Activated naive CD8-positive, alpha-beta T cell treated with anti-CD3 and anti-CD28 coated beads, Interleukin-2, amount 50 U/mL, for 24 hours (primary cell): Measurements from ENCODE around the gene TPCN1.

Experiments used
- ATAC-seq: fragments of 150-1000 bp; cut with Tn5 transposase; one replicate; pipeline ENCODE4 v1.10.0; 2021
- DNase-seq: peaks from one replicate; pipeline ENCODE4 v3.0.0; 2021
- H3K27ac Mint-ChIP-seq: one replicate; pipeline ENCODE4 v1.8.0; 2021; ENCODE audit warnings: mild to moderate bottlenecking, mixed read lengths
- H3K27me3 Mint-ChIP-seq: one replicate; pipeline ENCODE4 v1.8.0; 2021; ENCODE audit warnings: mixed read lengths
- H3K36me3 Mint-ChIP-seq: one replicate; pipeline ENCODE4 v1.8.0; 2021; ENCODE audit warnings: low read depth, mixed read lengths
- H3K4me1 Mint-ChIP-seq: one replicate; pipeline ENCODE4 v1.8.0; 2021; ENCODE audit warnings: mixed read lengths
- H3K4me3 Mint-ChIP-seq: one replicate; pipeline ENCODE4 v1.8.0; 2021; ENCODE audit warnings: mild to moderate bottlenecking, moderate library complexity, mixed read lengths
- H3K9me3 Mint-ChIP-seq: one replicate; pipeline ENCODE4 v1.8.0; 2021; ENCODE audit warnings: mixed read lengths

TPCN1 gene

DNA sequence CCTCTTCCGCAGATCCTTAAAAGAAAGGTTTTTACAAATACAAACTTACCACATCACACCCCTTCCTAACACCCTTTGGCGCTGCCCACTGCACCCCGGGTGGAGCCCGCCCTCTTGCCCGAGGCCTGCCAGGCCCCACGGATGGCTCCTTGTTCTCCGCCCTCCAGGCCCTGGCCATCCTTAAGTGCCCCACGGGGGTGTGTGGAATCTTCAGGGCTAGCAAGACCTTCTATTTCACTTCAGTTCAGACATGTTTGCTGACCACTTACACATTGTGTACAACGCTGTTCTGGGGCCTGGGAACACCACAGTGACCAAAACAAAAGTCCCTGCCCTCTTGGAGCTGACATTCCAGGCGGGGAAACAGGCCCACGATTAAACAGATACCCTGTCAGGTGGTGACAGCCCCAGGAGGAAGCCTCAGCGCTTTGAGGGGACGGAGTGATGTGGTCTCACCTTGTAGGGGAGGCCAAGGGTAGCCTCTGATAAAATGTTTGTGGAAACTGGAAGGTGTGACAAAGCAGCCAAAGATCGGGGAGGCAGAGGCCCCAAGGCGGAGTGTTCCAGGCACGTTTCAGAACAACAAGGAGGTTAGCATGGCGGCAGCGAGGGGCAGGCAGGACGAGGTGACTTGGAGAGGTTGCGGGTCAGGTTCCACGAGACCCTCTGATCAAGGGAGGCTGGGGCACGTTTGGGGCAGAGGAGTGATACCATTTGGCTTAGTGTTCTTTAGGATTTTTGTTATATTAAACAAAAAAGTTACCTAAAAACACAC, 27.0 kb downstream of the TPCN1 start:
- Mint-ChIP-seq H3K4me1 (peaks cover 1% of the 10 kb centered on the region), H3K27ac (no peak overlapping the region), H3K27me3 (no peaks in the 10 kb centered on the region), H3K4me3 (no peak overlapping the region), H3K36me3 (peaks cover 34% of the 10 kb centered on the region), H3K9me3 (no peaks in the 10 kb centered on the region)
- no peak for DNase-seq
- no peak for ATAC-seq

DNA sequence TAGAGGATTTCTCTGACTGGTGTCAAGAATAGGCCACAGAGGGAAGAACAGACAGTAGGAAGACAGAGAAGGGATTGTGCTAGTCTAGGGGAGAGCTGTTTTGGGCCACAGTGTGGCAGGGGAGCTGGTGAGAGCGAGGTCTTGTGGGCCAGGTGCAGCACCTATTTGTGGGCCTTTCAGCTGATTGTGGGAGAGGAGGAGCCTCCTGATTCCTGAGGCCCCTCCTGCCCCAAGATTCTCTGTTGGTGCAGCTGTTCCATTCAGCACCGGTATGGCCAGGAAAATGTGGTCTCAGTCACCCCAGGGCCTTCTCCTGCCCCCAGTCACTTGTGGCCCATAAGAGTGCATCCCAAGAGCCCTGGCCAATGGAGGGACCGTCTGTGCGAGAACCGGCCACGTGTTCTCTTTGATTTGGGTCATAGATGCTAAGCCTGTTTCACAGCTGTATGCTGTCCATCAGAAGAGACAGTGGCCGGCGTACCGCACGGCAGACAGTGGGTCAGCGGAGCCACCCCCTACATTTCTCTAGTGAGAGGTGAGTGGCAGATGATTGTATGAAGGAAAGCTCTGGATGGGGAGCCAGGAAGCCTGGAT, 27.7 kb downstream of the TPCN1 start:
- no peak for ATAC-seq
- H3K36me3 Mint-ChIP-seq: peaks cover 41% of the 10 kb centered on the region

GRCh38 chr12:113249546-113249945, 28.3 kb downstream of the TPCN1 start:
- Mint-ChIP-seq H3K9me3 (peaks cover 7% of the 10 kb centered on the region), H3K4me1 (peaks cover 1% of the 10 kb centered on the region), H3K27ac (no peak overlapping the region), H3K4me3 (no peak overlapping the region), H3K36me3 (peaks cover 43% of the 10 kb centered on the region), H3K27me3 (no peaks in the 10 kb centered on the region)
- no peak for DNase-seq
- no peak for ATAC-seq

More for the DNA sequence above, 27.7 kb downstream of the TPCN1 start:
- Mint-ChIP-seq H3K9me3 (peaks cover 7% of the 10 kb centered on the region), H3K27ac (no peak overlapping the region), H3K4me3 (no peak overlapping the region), H3K27me3 (no peaks in the 10 kb centered on the region), H3K4me1 (peaks cover 1% of the 10 kb centered on the region)
- no peak for DNase-seq

GRCh38 chr12:113250045-113250444, 28.8 kb downstream of the TPCN1 start:
- H3K36me3 Mint-ChIP-seq: peaks cover 43% of the 10 kb centered on the region
- DNase-seq: no peak
- no peak overlapping the region for H3K4me3 Mint-ChIP-seq
- peaks cover 1% of the 10 kb centered on the region for H3K4me1 Mint-ChIP-seq
- no peak overlapping the region for H3K27ac Mint-ChIP-seq
- ATAC-seq: no peak
- no peaks in the 10 kb centered on the region for H3K27me3 Mint-ChIP-seq
- H3K9me3 Mint-ChIP-seq: peaks cover 7% of the 10 kb centered on the region

GRCh38 chr12:113251404-113252070, 30.3 kb downstream of the TPCN1 start:
- Mint-ChIP-seq H3K4me3 (no peak overlapping the region), H3K36me3 (peaks cover 44% of the 10 kb centered on the region), H3K27me3 (no peaks in the 10 kb centered on the region), H3K27ac (no peak overlapping the region), H3K4me1 (peaks cover 3% of the 10 kb centered on the region), H3K9me3 (peaks cover 7% of the 10 kb centered on the region)
- DNase-seq (no peak), ATAC-seq (no peak)

DNA sequence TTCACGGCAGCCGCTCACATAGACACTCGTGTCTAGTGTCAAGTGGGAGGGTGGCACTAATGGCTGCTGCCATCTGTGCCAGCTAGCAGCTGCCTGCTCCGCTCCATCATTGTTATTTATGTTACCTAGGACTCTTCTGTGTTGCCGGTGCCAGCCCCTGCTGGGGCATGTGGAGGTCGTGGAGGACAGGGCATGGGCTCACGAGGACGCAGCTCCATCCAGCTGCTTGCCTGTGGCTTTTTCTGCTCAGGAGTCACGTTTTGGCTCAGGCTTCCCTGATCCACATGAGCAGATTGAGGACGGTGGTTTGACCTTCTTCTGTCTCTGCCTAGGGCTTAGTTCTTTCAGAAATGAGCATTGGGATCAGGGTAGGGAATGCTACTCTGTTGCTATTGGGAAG, 31.2 kb downstream of the TPCN1 start:
- no peak overlapping the region for H3K27ac Mint-ChIP-seq
- H3K27me3 Mint-ChIP-seq: no peaks in the 10 kb centered on the region

DNA sequence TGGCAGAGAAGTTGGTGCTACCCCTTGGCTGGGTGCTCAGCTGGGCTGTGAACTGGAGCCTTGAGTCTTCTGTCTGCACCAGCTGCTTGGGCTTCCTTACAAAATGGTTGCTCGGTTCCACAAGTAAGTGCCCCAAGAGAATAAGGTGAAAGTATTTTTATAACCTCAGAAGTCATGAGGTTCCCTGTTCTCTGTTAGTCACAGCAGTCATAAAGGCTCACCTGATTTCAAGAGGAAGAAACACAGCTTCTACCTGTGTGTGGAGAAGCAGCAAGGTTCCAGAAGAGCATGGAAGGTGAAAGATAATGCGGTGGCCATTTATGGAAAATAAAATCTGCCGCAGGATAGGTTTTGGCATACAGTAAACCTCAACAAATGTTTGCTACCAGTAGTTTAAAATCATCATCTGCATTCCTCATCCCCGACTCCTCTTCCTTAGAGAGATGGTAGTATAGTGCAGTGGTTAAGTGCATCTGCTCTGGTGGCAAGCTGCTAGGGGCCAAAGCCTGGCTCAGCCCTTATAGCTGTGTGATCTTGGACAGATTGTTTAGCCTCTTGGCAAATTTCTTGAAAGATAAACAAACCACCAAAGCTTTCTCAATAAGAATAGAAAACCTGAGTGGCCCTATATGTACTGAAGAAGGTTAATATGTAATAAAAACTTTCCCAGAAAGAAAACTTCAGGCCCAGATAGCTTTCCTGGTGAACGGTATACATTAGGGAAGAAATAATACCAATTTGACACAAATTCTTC, 32.4 kb downstream of the TPCN1 start:
- H3K27ac Mint-ChIP-seq: no peak overlapping the region
- H3K36me3 Mint-ChIP-seq: peaks cover 43% of the 10 kb centered on the region
- no peak for DNase-seq
- H3K27me3 Mint-ChIP-seq: no peaks in the 10 kb centered on the region
- H3K4me1 Mint-ChIP-seq: peaks cover 8% of the 10 kb centered on the region
- no peak overlapping the region for H3K4me3 Mint-ChIP-seq
- peaks cover 7% of the 10 kb centered on the region for H3K9me3 Mint-ChIP-seq
- ATAC-seq: no peak

More for the DNA sequence above, 31.2 kb downstream of the TPCN1 start:
- no peak for DNase-seq
- Mint-ChIP-seq H3K4me1 (peaks cover 8% of the 10 kb centered on the region), H3K9me3 (peaks cover 7% of the 10 kb centered on the region), H3K4me3 (no peak overlapping the region), H3K36me3 (peaks cover 47% of the 10 kb centered on the region)
- no peak for ATAC-seq

GRCh38 chr12:113254298-113254697, 33.0 kb downstream of the TPCN1 start:
- Mint-ChIP-seq H3K9me3 (peaks cover 7% of the 10 kb centered on the region), H3K36me3 (peaks cover 43% of the 10 kb centered on the region), H3K4me3 (no peak overlapping the region), H3K27me3 (no peaks in the 10 kb centered on the region), H3K4me1 (peaks cover 11% of the 10 kb centered on the region), H3K27ac (no peak overlapping the region)
- DNase-seq: no peak
- ATAC-seq: no peak

DNA sequence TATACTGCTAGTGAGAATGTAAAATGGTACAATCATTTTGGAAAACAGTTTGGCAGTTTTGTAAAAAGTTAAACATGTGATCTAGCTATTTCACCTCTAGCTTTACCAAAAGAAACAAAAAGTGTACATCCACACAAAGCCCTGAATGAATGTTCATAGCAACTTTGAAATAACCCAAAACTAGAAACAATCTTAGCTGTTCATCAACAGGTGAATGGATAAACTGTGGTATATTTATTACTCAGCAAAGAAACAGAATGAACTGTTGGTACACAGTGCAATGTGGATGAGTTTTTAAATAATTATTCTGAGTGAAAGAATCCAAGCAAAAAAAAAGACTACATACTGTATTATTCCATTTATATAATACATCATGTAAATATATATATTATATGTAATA, 36.3 kb downstream of the TPCN1 start:
- Mint-ChIP-seq H3K27me3 (no peaks in the 10 kb centered on the region), H3K36me3 (peaks cover 33% of the 10 kb centered on the region), H3K9me3 (peaks cover 7% of the 10 kb centered on the region), H3K4me3 (no peak overlapping the region), H3K27ac (no peak overlapping the region), H3K4me1 (peaks cover 38% of the 10 kb centered on the region)
- DNase-seq: no peak
- ATAC-seq: no peak

- Mint-ChIP-seq H3K4me3 (no peak overlapping the region), H3K27ac (no peak overlapping the region), H3K4me1 (peaks cover 53% of the 10 kb centered on the region), H3K36me3 (peaks cover 27% of the 10 kb centered on the region), H3K9me3 (no peaks in the 10 kb centered on the region), H3K27me3 (no peaks in the 10 kb centered on the region)
- ATAC-seq (no peak), DNase-seq (no peak)
Observed at GRCh38 chr12:113260127-113260526, 38.9 kb downstream of the TPCN1 start.

DNA sequence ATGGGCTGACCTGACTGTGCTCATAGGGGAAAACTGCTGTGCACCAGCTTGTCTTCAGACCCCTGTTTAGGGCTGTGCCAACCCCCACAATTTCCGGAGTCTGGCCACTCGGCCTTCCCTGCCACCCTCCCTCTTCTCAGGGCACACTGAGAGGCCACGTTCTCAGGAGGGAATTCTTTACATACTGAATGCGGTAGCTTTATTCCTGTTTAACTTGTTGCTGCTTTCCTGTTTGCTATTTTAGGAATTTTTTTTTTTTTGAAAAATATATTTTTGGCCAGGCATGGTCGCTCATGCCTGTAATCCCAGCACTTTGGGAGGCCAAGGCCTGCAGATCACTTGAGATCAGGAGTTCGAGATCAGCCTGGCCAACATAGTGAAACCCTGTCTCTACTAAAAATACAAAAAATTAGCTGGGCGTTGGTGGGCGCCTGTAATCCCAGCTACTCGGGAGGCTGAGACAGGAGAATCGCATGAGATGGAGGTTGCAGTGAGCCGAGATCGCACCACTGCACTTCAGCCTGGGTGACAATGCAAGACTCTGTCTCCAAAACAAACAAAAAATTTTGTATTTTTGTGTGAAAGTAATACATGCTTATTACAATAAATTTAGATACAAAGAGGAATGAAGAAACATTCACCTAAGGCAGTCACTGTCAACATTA, 39.5 kb downstream of the TPCN1 start:
- Mint-ChIP-seq H3K36me3 (peaks cover 29% of the 10 kb centered on the region), H3K9me3 (no peaks in the 10 kb centered on the region), H3K4me3 (no peak overlapping the region), H3K4me1 (peaks cover 53% of the 10 kb centered on the region), H3K27me3 (no peaks in the 10 kb centered on the region), H3K27ac (peak overlapping the region; percentile 60)
- no peak for DNase-seq
- ATAC-seq: no peak

DNA sequence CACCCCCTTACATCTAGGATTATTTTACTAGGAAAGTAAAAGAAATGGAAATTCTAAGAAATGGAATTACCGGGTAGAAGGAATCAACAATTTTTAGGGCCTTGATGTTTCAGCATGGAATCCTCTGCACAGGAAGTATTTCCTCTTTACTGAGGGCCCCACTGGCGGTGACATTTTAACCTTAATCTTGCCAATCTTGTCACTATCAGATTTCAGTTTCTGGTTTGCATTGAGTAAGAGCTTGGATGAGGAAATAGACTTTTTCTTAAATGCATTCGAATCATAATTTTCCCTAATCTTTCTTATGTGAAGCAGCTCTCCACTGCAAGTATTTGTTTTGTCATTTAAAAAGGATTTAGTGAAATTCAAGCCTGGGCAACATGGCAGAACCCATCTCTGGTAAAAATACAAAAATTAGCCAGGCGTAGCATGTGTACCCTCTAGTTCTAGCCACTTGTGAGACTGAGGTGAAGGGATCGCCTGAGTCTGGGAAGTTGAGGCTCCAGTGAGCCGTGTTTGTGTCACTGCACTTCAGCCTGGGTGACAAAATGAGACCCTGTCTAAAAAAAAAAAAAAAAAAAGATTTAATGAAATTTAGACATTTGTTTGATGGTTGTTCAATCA, 40.7 kb downstream of the TPCN1 start:
- Mint-ChIP-seq H3K9me3 (no peaks in the 10 kb centered on the region), H3K27me3 (no peaks in the 10 kb centered on the region), H3K27ac (peak overlapping the region; percentile 72), H3K36me3 (peaks cover 31% of the 10 kb centered on the region), H3K4me1 (peaks cover 45% of the 10 kb centered on the region), H3K4me3 (peak overlapping the region; percentile 47)
- ATAC-seq (peak; percentile 84), DNase-seq (peak; percentile 30)

DNA sequence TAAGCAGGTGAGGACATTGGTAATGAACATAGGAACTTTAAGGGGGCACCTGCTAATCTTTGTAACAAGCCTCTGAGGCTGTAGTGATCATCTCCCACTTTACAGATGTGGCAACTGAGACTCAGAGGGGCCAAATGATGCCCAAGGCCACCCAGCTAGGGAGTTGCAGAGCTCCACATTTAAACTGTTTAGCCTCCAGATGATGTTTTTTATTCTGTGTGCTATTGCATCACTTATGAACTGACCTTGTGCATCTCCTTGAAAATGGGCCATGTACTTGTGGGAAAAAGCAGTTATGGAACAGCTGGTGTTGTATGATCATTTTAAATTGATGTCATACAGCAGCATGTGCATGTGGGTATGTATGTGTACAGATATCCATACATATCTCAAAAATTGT, 41.4 kb downstream of the TPCN1 start:
- H3K27ac Mint-ChIP-seq: no peak overlapping the region
- H3K4me3 Mint-ChIP-seq: no peak overlapping the region
- DNase-seq: no peak
- H3K9me3 Mint-ChIP-seq: no peaks in the 10 kb centered on the region
- peaks cover 36% of the 10 kb centered on the region for H3K36me3 Mint-ChIP-seq
- no peak for ATAC-seq
- H3K27me3 Mint-ChIP-seq: no peaks in the 10 kb centered on the region
- H3K4me1 Mint-ChIP-seq: peaks cover 45% of the 10 kb centered on the region
